Neural crest cell (in vitro differentiated cells): ENCODE results near the gene INSIG2. TPM values are rescaled to one million over a fixed set of nuclear protein-coding genes. Genes with fewer than 3 reads are reported as not detected.

Source experiments
- DNase-seq: peaks from one replicate; pipeline ENCODE4 v3.0.0; 2021; ENCODE audit warnings: low read depth, mixed read lengths, low spot score
- H3K27ac Mint-ChIP-seq: one replicate; pipeline ENCODE4 v1.8.0; 2021; ENCODE audit warnings: mild to moderate bottlenecking, mixed read lengths; ENCODE audit not compliant: unreplicated experiment
- H3K27me3 Mint-ChIP-seq: 2 replicates; pipeline ENCODE4 v1.8.0; 2021; ENCODE audit warnings: low read depth, mild to moderate bottlenecking, mixed read lengths
- H3K36me3 Mint-ChIP-seq: 2 replicates; pipeline ENCODE4 v1.8.0; 2021; ENCODE audit warnings: low read depth, mild to moderate bottlenecking, mixed read lengths
- H3K4me1 Mint-ChIP-seq: 2 replicates; pipeline ENCODE4 v1.8.0; 2021; ENCODE audit warnings: mixed read lengths
- H3K4me3 Mint-ChIP-seq: one replicate; pipeline ENCODE4 v1.8.0; 2021; ENCODE audit warnings: mild to moderate bottlenecking, mixed read lengths
- H3K9me3 Mint-ChIP-seq: 2 replicates; pipeline ENCODE4 v1.8.0; 2021; ENCODE audit warnings: mixed read lengths
- CTCF ChIP-seq: fragments of 200-600 bp; sonication (generic); conservative IDR thresholded peaks from 2 replicates; pipeline ENCODE4 v1.5.0; 2021; ENCODE audit warnings: antibody characterized with exemption, mild to moderate bottlenecking
- total RNA-seq: library from RNA; stranded (reverse); gene quantifications from 2 replicates; pipeline ENCODE4 v1.2.1, GENCODE V29; 2021

INSIG2 gene
- total RNA-seq, 1 donor from 2014 or later: 14.4 TPM

DNA sequence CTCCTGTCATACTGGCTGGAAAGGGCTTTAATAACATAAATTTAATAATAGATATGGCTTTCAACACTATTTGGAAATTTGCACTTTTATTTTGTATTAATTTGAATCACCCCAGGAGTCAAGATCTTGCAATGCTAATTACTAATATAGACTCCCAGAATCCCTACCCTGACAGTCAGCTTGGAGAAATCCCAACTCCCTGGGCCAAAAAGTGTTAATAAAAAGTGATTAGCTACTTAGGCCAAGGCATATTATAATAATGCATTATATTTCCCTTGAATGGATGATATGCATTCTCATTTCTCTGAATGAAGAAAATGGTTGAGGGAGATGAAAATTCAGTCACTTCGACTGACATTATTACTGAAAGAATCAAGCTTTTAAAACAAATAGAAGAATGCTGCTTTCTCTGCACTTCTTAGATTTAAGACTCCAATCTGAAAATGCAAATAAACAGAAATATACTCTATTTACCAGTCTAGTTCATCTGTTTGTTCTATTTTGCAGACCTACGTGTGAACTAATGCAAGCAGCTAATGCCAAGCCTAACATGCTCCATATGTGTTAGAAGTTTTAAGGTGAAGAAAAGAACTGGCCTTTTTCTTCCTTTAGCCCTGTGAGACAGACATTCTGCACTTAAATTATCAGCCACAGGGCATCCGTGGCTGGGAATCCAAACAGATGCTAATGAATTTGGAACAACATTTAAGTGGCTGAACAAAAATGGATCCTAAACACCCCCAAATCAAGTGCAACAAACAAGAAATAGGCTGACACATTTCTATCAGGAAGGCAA, 33.9 kb upstream of the INSIG2 start:
- Mint-ChIP-seq H3K27me3 (peaks cover 6% of the 10 kb centered on the region), H3K4me3 (no peak overlapping the region)

GRCh38 chr2:118055512-118056164, 32.6 kb upstream of the INSIG2 start:
- no peak for DNase-seq
- Mint-ChIP-seq H3K27ac (no peak overlapping the region), H3K4me3 (no peak overlapping the region), H3K9me3 (no peaks in the 10 kb centered on the region), H3K27me3 (peaks cover 3% of the 10 kb centered on the region), H3K36me3 (no peaks in the 10 kb centered on the region), H3K4me1 (peaks cover 11% of the 10 kb centered on the region)
- no peak for TF ChIP-seq CTCF

More for the DNA sequence above, 33.9 kb upstream of the INSIG2 start:
- Mint-ChIP-seq H3K36me3 (no peaks in the 10 kb centered on the region), H3K9me3 (no peaks in the 10 kb centered on the region), H3K27ac (no peak overlapping the region), H3K4me1 (peaks cover 17% of the 10 kb centered on the region)
- no peak for DNase-seq
- TF ChIP-seq CTCF: no peak

GRCh38 chr2:118056165-118056534, 32.1 kb upstream of the INSIG2 start:
- no peak overlapping the region for H3K27ac Mint-ChIP-seq
- no peaks in the 10 kb centered on the region for H3K9me3 Mint-ChIP-seq
- TF ChIP-seq CTCF: no peak
- peaks cover 3% of the 10 kb centered on the region for H3K27me3 Mint-ChIP-seq
- no peaks in the 10 kb centered on the region for H3K36me3 Mint-ChIP-seq
- peaks cover 11% of the 10 kb centered on the region for H3K4me1 Mint-ChIP-seq
- DNase-seq: no peak
- no peak overlapping the region for H3K4me3 Mint-ChIP-seq

DNA sequence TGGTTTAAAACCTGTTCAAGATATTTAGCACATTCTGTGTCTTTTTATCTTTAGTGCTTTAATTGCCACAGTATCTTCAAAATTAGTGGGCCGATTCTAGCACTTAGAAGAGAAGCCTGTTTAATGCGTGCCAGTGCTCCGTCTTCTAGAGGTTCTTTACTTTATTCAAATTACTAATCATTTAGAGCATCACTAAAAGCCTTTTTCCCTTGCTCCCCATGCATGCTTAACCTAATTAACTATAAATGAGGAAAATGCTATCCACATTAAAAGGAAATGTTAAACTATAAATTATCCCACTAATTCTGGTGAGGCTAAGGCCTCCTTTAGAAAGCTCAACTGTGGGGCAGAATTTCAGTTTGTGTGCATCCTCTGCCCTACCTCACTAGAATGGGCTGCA, 31.5 kb upstream of the INSIG2 start:
- Mint-ChIP-seq H3K27ac (no peak overlapping the region), H3K9me3 (no peaks in the 10 kb centered on the region), H3K4me1 (peaks cover 8% of the 10 kb centered on the region), H3K27me3 (peaks cover 1% of the 10 kb centered on the region), H3K4me3 (no peak overlapping the region), H3K36me3 (no peaks in the 10 kb centered on the region)
- no peak for TF ChIP-seq CTCF
- no peak for DNase-seq

GRCh38 chr2:118058951-118059350, 29.3 kb upstream of the INSIG2 start:
- no peaks in the 10 kb centered on the region for H3K36me3 Mint-ChIP-seq
- no peaks in the 10 kb centered on the region for H3K9me3 Mint-ChIP-seq
- H3K27me3 Mint-ChIP-seq: no peaks in the 10 kb centered on the region
- DNase-seq: no peak
- peaks cover 11% of the 10 kb centered on the region for H3K4me1 Mint-ChIP-seq
- no peak overlapping the region for H3K4me3 Mint-ChIP-seq
- TF ChIP-seq CTCF: no peak
- no peak overlapping the region for H3K27ac Mint-ChIP-seq
